ENCODE results near the gene BMP7. TPM values are rescaled to one million over a fixed set of nuclear protein-coding genes. Genes with fewer than 3 reads are reported as not detected.

Gene BMP7
- total and polyA plus RNA-seq, 8 donors, result 0.12 to 2.5 (median 0.33) TPM; not detected in 1

DNA sequence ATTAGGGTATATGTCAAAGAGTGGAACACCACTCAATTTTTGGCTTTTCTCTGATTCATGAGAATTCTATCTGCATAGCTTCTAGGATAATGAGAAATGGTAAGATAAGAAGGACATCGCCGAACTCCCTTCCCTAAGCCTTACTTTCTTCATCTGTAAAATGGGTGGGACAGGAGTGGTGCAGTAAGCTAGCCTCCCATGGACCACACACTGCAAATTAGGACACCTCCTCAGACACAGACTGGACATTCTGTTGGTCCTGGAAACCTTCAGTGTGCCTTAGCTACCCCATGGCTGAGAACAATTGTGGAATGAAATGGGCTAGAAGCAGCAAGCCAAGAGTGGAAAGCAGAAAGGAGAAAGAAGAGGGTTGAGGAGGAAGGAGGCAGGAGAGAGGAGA, 89.6 kb downstream of the BMP7 start:
- H3K4me1 ChIP-seq, result no peaks in the 10 kb centered on the region
- TF ChIP-seq, protein P1, sequence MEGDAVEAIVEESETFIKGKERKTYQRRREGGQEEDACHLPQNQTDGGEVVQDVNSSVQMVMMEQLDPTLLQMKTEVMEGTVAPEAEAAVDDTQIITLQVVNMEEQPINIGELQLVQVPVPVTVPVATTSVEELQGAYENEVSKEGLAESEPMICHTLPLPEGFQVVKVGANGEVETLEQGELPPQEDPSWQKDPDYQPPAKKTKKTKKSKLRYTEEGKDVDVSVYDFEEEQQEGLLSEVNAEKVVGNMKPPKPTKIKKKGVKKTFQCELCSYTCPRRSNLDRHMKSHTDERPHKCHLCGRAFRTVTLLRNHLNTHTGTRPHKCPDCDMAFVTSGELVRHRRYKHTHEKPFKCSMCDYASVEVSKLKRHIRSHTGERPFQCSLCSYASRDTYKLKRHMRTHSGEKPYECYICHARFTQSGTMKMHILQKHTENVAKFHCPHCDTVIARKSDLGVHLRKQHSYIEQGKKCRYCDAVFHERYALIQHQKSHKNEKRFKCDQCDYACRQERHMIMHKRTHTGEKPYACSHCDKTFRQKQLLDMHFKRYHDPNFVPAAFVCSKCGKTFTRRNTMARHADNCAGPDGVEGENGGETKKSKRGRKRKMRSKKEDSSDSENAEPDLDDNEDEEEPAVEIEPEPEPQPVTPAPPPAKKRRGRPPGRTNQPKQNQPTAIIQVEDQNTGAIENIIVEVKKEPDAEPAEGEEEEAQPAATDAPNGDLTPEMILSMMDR (IDR thresholded peaks at IDR 0.05), result no peak
- 85 to 98% methylated on average over 2 of the region's 2 CpGs for WGBS, 2 donors
- H3K9me3 ChIP-seq, result no peaks in the 10 kb centered on the region
- ATAC-seq (no peak), DNase-seq (no peak), FAIRE-seq (no peak)
- no peaks in the 10 kb centered on the region for H3K27me3 ChIP-seq
- intact Hi-C loops (cut with DNase I), result no loop called here
- H3K27ac ChIP-seq, result no peak overlapping the region
- H3K4me3 ChIP-seq, result no peak overlapping the region
- H3K36me3 ChIP-seq, result no peaks in the 10 kb centered on the region

DNA sequence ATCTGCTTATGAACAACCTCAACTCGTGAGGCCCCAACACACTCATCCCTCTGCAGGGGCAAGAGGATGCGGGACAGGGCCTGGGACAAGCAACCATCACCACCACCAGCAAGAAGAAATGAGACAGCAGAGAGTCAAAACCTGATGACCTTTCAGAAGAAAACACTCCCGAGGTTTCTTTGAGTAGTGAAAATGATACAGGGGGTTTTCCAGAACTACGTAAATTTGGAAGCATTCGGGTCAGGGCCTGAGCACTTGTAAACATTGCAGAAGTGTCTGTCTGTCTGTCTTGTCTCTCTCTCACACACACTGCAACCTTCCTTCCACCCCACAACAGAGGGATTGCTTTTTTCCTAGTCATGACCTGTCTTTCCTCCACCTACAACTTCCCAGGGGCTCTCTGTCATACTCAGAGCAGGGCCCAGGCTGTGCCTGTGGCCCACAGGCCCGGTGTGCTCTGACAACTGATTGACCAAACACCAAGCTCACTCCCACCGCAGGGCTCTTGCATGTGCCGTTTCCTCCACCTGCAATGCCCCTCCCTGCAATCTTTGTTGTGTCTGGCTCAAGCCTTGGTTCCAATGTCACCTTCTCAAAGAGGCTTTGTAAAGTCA, 90.9 kb downstream of the BMP7 start:
- 73 to 77% methylated on average over 8 of the region's 8 CpGs for WGBS, 2 donors
- TF ChIP-seq, protein P1 (IDR thresholded peaks at IDR 0.05), result no peak
- Histone ChIP-seq H3K36me3 (no peaks in the 10 kb centered on the region), H3K4me3 (no peak overlapping the region), H3K27me3 (no peaks in the 10 kb centered on the region), H3K4me1 (no peaks in the 10 kb centered on the region), H3K9me3 (no peaks in the 10 kb centered on the region), H3K27ac (no peak overlapping the region)
- FAIRE-seq, result no peak
- no peak for DNase-seq
- intact Hi-C loops (cut with DNase I), result no loop called here
- no peak for ATAC-seq

DNA sequence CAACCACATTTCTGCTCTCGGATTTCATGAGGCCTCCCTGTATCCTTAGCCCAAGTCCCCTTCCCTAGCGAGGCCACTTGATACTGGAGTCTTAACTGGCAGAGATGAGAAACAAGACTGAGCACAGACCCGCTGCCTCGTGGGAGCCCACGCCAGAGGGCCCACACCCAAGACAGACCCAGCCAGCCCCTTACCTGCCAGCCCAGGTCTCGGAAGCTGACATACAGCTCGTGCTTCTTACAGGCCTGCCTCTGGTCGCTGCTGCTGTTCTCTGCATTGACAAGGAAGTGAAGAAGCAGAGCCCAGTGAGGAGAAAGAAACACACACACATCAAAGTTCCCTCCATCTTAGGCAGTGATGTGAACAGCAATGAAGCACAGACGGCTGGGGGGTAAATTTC, 91.7 kb downstream of the BMP7 start:
- TF ChIP-seq, protein P1 (IDR thresholded peaks at IDR 0.05), result no peak
- intact Hi-C loops (cut with DNase I), result no loop called here

DNA sequence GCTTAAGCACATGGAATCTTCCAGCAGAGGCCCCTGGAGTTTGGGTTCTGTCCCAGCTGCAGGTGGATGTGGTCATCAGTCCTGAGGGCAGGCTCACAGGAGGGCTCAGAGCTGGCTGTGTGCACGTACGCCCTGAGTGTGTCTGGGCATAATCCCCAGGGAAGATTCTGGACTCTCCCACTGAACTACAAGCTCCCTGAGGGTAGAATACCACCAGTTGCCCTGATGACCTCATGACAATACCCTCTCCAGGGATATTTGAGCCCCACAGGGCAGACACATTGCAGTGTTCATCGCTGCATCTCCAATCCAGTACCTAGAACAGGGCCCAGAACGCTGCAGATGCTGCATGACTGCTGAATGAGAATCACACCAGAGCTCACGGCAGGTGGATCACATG, 92.5 kb downstream of the BMP7 start:
- TF ChIP-seq, protein P1 (IDR thresholded peaks at IDR 0.05), result no peak
- intact Hi-C loops (cut with DNase I), result no loop called here
- FAIRE-seq, result no peak

More for the DNA sequence above, 91.7 kb downstream of the BMP7 start:
- Histone ChIP-seq H3K36me3 (no peaks in the 10 kb centered on the region), H3K27ac (no peak overlapping the region), H3K27me3 (no peaks in the 10 kb centered on the region), H3K9me3 (no peaks in the 10 kb centered on the region), H3K4me1 (no peaks in the 10 kb centered on the region), H3K4me3 (no peak overlapping the region)
- WGBS, 2 donors, result 72 to 83% methylated on average over 9 of the region's 9 CpGs
- DNase-seq (no peak), ATAC-seq (no peak), FAIRE-seq (no peak)

DNA sequence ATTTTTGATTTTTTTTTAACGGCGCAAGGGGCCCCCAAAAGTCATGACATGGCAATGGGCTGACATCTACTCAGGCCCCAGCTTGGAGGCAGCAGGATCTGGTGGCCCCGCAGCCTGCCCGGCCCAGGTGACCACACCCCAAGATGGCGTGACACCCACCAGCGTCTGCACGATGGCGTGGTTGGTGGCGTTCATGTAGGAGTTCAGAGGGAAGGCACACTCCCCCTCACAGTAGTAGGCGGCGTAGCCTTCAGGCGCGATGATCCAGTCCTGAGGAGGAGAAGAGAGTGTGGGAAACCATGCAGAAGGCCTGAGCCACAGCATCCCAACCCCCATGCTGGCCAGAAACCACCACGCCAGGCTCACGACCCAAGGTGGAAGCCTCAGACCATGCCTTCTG, 93.4 kb downstream of the BMP7 start:
- Histone ChIP-seq H3K36me3 (no peaks in the 10 kb centered on the region), H3K27ac (no peak overlapping the region), H3K4me3 (no peak overlapping the region), H3K9me3 (no peaks in the 10 kb centered on the region), H3K4me1 (no peaks in the 10 kb centered on the region), H3K27me3 (no peaks in the 10 kb centered on the region)
- intact Hi-C loops (cut with DNase I), result no loop called here
- WGBS, 2 donors, result 86 to 88% methylated on average over 15 of the region's 15 CpGs
- DNase-seq (no peak), ATAC-seq (no peak), FAIRE-seq (no peak)
- TF ChIP-seq, protein P1 (IDR thresholded peaks at IDR 0.05), result no peak

More for the DNA sequence above, 92.5 kb downstream of the BMP7 start:
- DNase-seq, result no peak
- H3K4me3 ChIP-seq, result no peak overlapping the region
- no peak overlapping the region for H3K27ac ChIP-seq
- ATAC-seq, result no peak
- no peaks in the 10 kb centered on the region for H3K9me3 ChIP-seq
- H3K36me3 ChIP-seq, result no peaks in the 10 kb centered on the region
- H3K27me3 ChIP-seq, result no peaks in the 10 kb centered on the region
- 87 to 90% methylated on average over 5 of the region's 5 CpGs for WGBS, 2 donors
- H3K4me1 ChIP-seq, result no peaks in the 10 kb centered on the region

Measured in pancreas (tissue), 10 donors.